Vagina (tissue), 2 donors: Measurements from ENCODE around the gene ZFYVE9. TPM values are rescaled to one million over a fixed set of nuclear protein-coding genes. Genes with fewer than 3 reads are reported as not detected.

Experiments
- DNase-seq, 2 donors: peaks; one replicate each; pipeline ENCODE4 v3.0.0-alpha.2; 2017; ENCODE audit errors: extremely low spot score in 2 of 2
- H3K27ac ChIP-seq: fragments of 200-600 bp; sonication (generic); one replicate; pipeline ENCODE4 v1.5.1; 2019
- H3K27me3 ChIP-seq: fragments of 200-600 bp; sonication (generic); one replicate; pipeline ENCODE4 v1.5.1; 2019
- H3K36me3 ChIP-seq, 2 donors: fragments of 200-600 bp; sonication (generic); one replicate each; pipeline ENCODE4 v1.5.1; 2017 to 2019
- H3K4me1 ChIP-seq: fragments of 200-600 bp; sonication (generic); one replicate; pipeline ENCODE4 v1.5.1; 2019
- H3K4me3 ChIP-seq, 2 donors: fragments of 200-600 bp; sonication (generic); 1 replicate in 1 of 2; 2 replicates in 1 of 2; pipeline ENCODE4 v1.5.1; 2016 to 2019
- H3K9me3 ChIP-seq: fragments of 200-600 bp; sonication (generic); one replicate; pipeline ENCODE4 v1.5.1; 2019
- CTCF ChIP-seq, 3 experiments: fragments of 450-650 bp in 2 of 3; fragments of 200-600 bp in 1 of 3; sonication (generic) in 1 of 3; IDR thresholded peaks; one replicate each; pipeline ENCODE4 v1.5.1; 2017 to 2019; ENCODE audit warnings: antibody characterized with exemption in 3 of 3, mild to moderate bottlenecking in 2 of 3, moderate library complexity in 2 of 3
- POLR2A ChIP-seq, 2 donors: fragments of 450-650 bp; IDR thresholded peaks; one replicate each; pipeline ENCODE4 v1.6.1; 2017; ENCODE audit warnings: antibody characterized with exemption in 2 of 2, mild to moderate bottlenecking in 2 of 2, moderate library complexity in 2 of 2
- POLR2AphosphoS5 ChIP-seq, 2 donors: sonication (generic); formaldehyde crosslinking; IDR thresholded peaks; one replicate each; pipeline ENCODE4 v1.9.0; 2017; ENCODE audit warnings: antibody characterized with exemption in 2 of 2, mild to moderate bottlenecking in 2 of 2, low read depth in 1 of 2; ENCODE audit not compliant: insufficient read depth in 1 of 2
- intact Hi-C: fragments of 100-400 bp; cut with DNase I; formaldehyde crosslinking; loops from one replicate; pipeline ENCODE4 v1.15.1; 2023
- total RNA-seq: library from RNA; depleted of rRNA; stranded (reverse); fragments of >200 nt; gene quantifications from one replicate; pipeline ENCODE4 v1.2.3, GENCODE V29; 2016

ZFYVE9 gene
- total RNA-seq, 1 donor from 2014 or later: 30.2 TPM

DNA sequence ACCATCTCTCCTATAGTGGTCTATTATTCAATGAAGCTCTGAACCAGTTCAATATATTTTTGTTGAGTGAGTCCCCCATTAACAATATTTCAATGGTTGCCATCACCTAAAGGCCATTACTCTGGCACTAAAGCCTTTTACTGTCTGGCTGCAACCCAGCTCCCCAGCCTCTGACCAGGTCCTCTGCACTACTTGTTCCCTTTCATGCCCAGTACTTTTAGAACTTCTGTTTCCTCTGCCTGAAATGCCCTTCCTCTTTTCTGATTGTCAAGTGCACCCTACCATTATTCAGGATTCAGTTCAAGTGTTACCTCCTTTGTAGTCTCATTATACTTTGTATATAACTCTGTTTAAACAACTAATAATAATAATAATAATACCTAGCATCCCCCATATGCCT, 30.4 kb upstream of the ZFYVE9 start:
- TF ChIP-seq POLR2AphosphoS5 (IDR thresholded peaks at IDR 0.05; ENCODE audit: insufficient read depth in 1 of 2, low read depth in 1 of 2) (no peak), CTCF (IDR thresholded peaks at IDR 0.05) (no peak), POLR2A (IDR thresholded peaks at IDR 0.05) (no peak)
- H3K27me3 ChIP-seq: no peaks in the 10 kb centered on the region
- intact Hi-C loops: no loop called here
- H3K4me1 ChIP-seq: no peaks in the 10 kb centered on the region
- no peaks in the 10 kb centered on the region for H3K9me3 ChIP-seq
- H3K36me3 ChIP-seq: no peaks in the 10 kb centered on the region
- no peak for DNase-seq
- no peak overlapping the region for H3K27ac ChIP-seq
- H3K4me3 ChIP-seq: no peak overlapping the region

GRCh38 chr1:52112489-52112888, 29.4 kb upstream of the ZFYVE9 start:
- no peaks in the 10 kb centered on the region for H3K36me3 ChIP-seq
- H3K27ac ChIP-seq: no peak overlapping the region
- no peak overlapping the region for H3K4me3 ChIP-seq
- no peaks in the 10 kb centered on the region for H3K9me3 ChIP-seq
- no peak for DNase-seq
- no peaks in the 10 kb centered on the region for H3K4me1 ChIP-seq
- intact Hi-C loops: no loop called here
- TF ChIP-seq CTCF (IDR thresholded peaks at IDR 0.05) (no peak), POLR2A (IDR thresholded peaks at IDR 0.05) (no peak), POLR2AphosphoS5 (IDR thresholded peaks at IDR 0.05; ENCODE audit: insufficient read depth in 1 of 2, low read depth in 1 of 2) (no peak)
- H3K27me3 ChIP-seq: no peaks in the 10 kb centered on the region

DNA sequence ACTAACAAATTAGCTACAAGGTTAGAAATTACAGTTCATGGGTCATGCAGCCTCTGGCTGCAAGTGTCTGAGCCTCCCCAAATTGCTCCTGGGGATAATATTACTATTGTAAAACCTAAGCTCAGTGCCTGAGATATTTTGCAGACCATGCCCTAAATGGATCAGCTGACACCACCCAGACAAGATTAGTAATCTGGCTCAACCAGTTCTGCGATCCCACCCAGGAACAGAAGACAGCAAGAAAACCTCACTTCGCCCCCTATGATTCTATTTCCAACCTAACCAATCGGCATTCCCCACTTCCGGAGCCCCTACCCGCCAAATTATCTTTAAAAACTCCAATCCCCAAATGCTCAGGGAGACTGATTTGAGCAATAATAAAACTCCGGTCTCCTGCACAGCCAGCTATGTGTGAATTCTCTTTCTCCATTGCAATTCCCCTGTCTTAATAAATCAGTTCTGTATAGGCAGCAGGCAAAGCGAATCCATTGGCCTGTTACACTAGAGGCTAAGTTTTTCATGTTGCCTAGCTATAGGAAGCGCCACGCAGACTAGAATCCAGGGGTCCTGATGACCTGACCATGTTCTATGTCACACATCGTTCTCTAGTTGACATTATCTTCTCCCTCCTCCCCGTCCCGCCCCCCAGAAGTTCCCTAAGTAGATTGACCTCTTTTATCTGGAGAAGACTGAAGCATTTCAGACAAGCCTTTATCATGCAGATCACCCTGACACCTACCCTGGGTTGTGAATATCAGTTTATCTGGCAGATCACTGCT, 22.4 kb upstream of the ZFYVE9 start:
- TF ChIP-seq CTCF (IDR thresholded peaks at IDR 0.05) (no peak), POLR2A (IDR thresholded peaks at IDR 0.05) (no peak), POLR2AphosphoS5 (IDR thresholded peaks at IDR 0.05; ENCODE audit: insufficient read depth in 1 of 2, low read depth in 1 of 2) (no peak)
- H3K27ac ChIP-seq: no peak overlapping the region
- intact Hi-C loops: no loop called here

GRCh38 chr1:52122384-52122783, 19.5 kb upstream of the ZFYVE9 start:
- Histone ChIP-seq H3K36me3 (no peaks in the 10 kb centered on the region), H3K9me3 (no peaks in the 10 kb centered on the region), H3K4me3 (no peak overlapping the region), H3K4me1 (no peaks in the 10 kb centered on the region), H3K27me3 (no peaks in the 10 kb centered on the region), H3K27ac (no peak overlapping the region)
- DNase-seq: no peak
- intact Hi-C loops: no loop called here
- TF ChIP-seq POLR2A (IDR thresholded peaks at IDR 0.05) (no peak), CTCF (IDR thresholded peaks at IDR 0.05) (no peak), POLR2AphosphoS5 (IDR thresholded peaks at IDR 0.05; ENCODE audit: insufficient read depth in 1 of 2, low read depth in 1 of 2) (no peak)

More for the DNA sequence above, 22.4 kb upstream of the ZFYVE9 start:
- no peaks in the 10 kb centered on the region for H3K27me3 ChIP-seq
- no peak overlapping the region for H3K4me3 ChIP-seq
- H3K36me3 ChIP-seq: no peaks in the 10 kb centered on the region
- H3K4me1 ChIP-seq: no peaks in the 10 kb centered on the region
- DNase-seq: no peak
- H3K9me3 ChIP-seq: no peaks in the 10 kb centered on the region

DNA sequence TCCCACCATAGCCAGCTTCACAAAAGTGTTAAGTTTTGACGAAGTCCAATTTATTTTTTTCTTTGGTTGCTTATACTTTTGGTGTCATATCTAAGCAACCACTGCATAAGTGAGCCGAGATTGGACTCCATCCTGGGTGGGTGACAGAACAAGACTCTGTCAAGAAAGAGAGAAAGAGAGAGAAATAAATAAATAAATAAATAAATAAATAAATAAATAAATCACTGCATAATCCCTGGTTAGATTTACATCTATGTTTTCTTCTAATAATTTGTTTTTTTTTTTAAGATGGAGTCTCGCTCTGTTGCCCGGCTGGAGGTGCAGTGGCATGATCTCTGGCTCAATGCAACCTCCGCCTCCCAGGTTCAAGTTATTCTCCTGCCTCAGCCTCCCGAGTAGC, 18.3 kb upstream of the ZFYVE9 start:
- Histone ChIP-seq H3K4me1 (no peaks in the 10 kb centered on the region), H3K36me3 (no peaks in the 10 kb centered on the region), H3K4me3 (no peak overlapping the region), H3K9me3 (no peaks in the 10 kb centered on the region), H3K27me3 (no peaks in the 10 kb centered on the region), H3K27ac (no peak overlapping the region)
- intact Hi-C loops: no loop called here
- DNase-seq: no peak
- TF ChIP-seq CTCF (IDR thresholded peaks at IDR 0.05) (no peak), POLR2A (IDR thresholded peaks at IDR 0.05) (no peak), POLR2AphosphoS5 (IDR thresholded peaks at IDR 0.05; ENCODE audit: insufficient read depth in 1 of 2, low read depth in 1 of 2) (no peak)
